A549 (cell line): ENCODE results near the gene RABGGTB. TPM values are rescaled to one million over a fixed set of nuclear protein-coding genes. Genes with fewer than 3 reads are reported as not detected.

Experiments used
- ATAC-seq, 2 experiments: fragments of 200-7000 bp in 1 of 2; fragments of >200 bp in 1 of 2; cut with Nextera tagmentation in 1 of 2; cut with Tn5 transposase in 1 of 2; 3 replicates each; pipeline versions ENCODE4 v1.8.0 to v1.9.1; 2018 to 2020; ENCODE audit warnings: mild to moderate bottlenecking in 1 of 2, moderate library complexity in 1 of 2
- CTCF ChIA-PET: fragments of 300-600 bp; sonication (Branson Sonifier 250); formaldehyde crosslinking; extraction: SDS; loops from one replicate; lab custom pipeline; 2021; ENCODE audit warnings: antibody characterized with exemption, inconsistent platforms; lab: Yijun Ruan, JAX
- POLR2A ChIA-PET: fragments of 350-600 bp; formaldehyde crosslinking; extraction: SDS; loops from one replicate; lab custom pipeline; 2021; ENCODE audit warnings: antibody characterized with exemption, inconsistent platforms; lab: Yijun Ruan, JAX
- DNase-seq, 2 experiments: peaks; one replicate each; pipeline versions ENCODE4 v3.0.0 to v3.0.0-alpha.2; 2011 to 2016; ENCODE audit warnings: low read depth in 1 of 2, low spot score in 1 of 2
- FAIRE-seq: peaks from 2 replicates; lab custom pipeline; 2011; peaks lifted over from hg19 to GRCh38; lab: Jason Lieb, UNC
- H3K27ac ChIP-seq, 2 experiments: fragments of >200 bp; sonication (Bioruptor Twin); formaldehyde crosslinking; 3 replicates each; pipeline ENCODE4 v1.5.1; 2016 to 2017
- H3K4me1 ChIP-seq: fragments of >200 bp; sonication (Bioruptor Twin); formaldehyde crosslinking; 3 replicates; pipeline ENCODE4 v1.6.1; 2016
- H3K4me2 ChIP-seq: fragments of >200 bp; sonication (Bioruptor Twin); formaldehyde crosslinking; 3 replicates; pipeline ENCODE4 v1.6.1; 2016
- H3K4me3 ChIP-seq: fragments of >200 bp; sonication (Bioruptor Twin); formaldehyde crosslinking; 3 replicates; pipeline ENCODE4 v1.5.1; 2016
- H3K9me3 ChIP-seq: fragments of >200 bp; sonication (Bioruptor Twin); formaldehyde crosslinking; 3 replicates; pipeline ENCODE4 v1.6.1; 2016
- ATOH8 ChIP-seq: fragments of 250-450 bp; sonication (Bioruptor Pico); IDR thresholded peaks from 2 replicates; pipeline ENCODE4 v1.5.0; 2020; ENCODE audit warnings: low read depth, mild to moderate bottlenecking, moderate library complexity
- BHLHE40 ChIP-seq: IDR thresholded peaks from 2 replicates; pipeline ENCODE4 v1.6.1; 2012; ENCODE audit warnings: low read depth, low read length, inconsistent platforms
- CBX2 ChIP-seq: fragments of 200-600 bp; sonication (generic); IDR thresholded peaks from 2 replicates; pipeline ENCODE4 v1.6.1; 2016; ENCODE audit warnings: low read depth, mild to moderate bottlenecking, borderline replicate concordance
- CEBPB ChIP-seq, 2 experiments: fragments of >200 bp in 1 of 2; sonication (Bioruptor Twin) in 1 of 2; formaldehyde crosslinking in 1 of 2; IDR thresholded peaks; 2 replicates each; pipeline ENCODE4 v1.6.1; 2012 to 2016
- CTCF ChIP-seq: fragments of >200 bp; sonication (Bioruptor Twin); formaldehyde crosslinking; IDR thresholded peaks from 3 replicates; pipeline ENCODE4 v1.5.1; 2016
- E2F6 ChIP-seq: IDR thresholded peaks from 2 replicates; pipeline ENCODE4 v1.6.1; 2012; ENCODE audit warnings: low read depth, borderline replicate concordance
- EHF ChIP-seq: fragments of 250-450 bp; sonication (Bioruptor Pico); IDR thresholded peaks from 2 replicates; pipeline ENCODE4 v1.5.0; 2020; ENCODE audit warnings: mild to moderate bottlenecking
- ELK1 ChIP-seq: fragments of 150-350 bp; IDR thresholded peaks from 2 replicates; pipeline ENCODE4 v1.6.1; 2014; ENCODE audit warnings: low read depth, mild to moderate bottlenecking, low read length
- EP300 ChIP-seq, 2 experiments: fragments of >200 bp; sonication (Bioruptor Twin); formaldehyde crosslinking; IDR thresholded peaks; 2 replicates in 1 of 2; 3 replicates in 1 of 2; pipeline ENCODE4 v1.6.1; 2016 to 2017
- FOSL2 ChIP-seq, 2 experiments: fragments of 450-650 bp in 1 of 2; fragments of >200 bp in 1 of 2; sonication (Bioruptor Twin) in 1 of 2; formaldehyde crosslinking; IDR thresholded peaks; 2 replicates each; pipeline versions ENCODE4 v1.5.0 to v1.6.1; 2016 to 2020; ENCODE audit warnings: mild to moderate bottlenecking in 1 of 2, moderate library complexity in 1 of 2
- FOXS1 ChIP-seq: fragments of 250-450 bp; sonication (Bioruptor Pico); IDR thresholded peaks from 2 replicates; pipeline ENCODE4 v1.5.0; 2020; ENCODE audit warnings: mild to moderate bottlenecking, moderate library complexity
- GATA3 ChIP-seq: IDR thresholded peaks from 2 replicates; pipeline ENCODE4 v1.6.1; 2012; ENCODE audit warnings: borderline replicate concordance
- HES2 ChIP-seq: fragments of >200 bp; sonication (Bioruptor Twin); formaldehyde crosslinking; IDR thresholded peaks from 2 replicates; pipeline ENCODE4 v1.6.1; 2016
- HOXA7 ChIP-seq: fragments of 250-450 bp; sonication (Bioruptor Pico); IDR thresholded peaks from 2 replicates; pipeline ENCODE4 v1.5.0; 2020; ENCODE audit warnings: mild to moderate bottlenecking, moderate library complexity
- JUN ChIP-seq, 2 experiments: fragments of >200 bp; sonication (Bioruptor Twin); formaldehyde crosslinking; IDR thresholded peaks; 2 replicates in 1 of 2; 3 replicates in 1 of 2; pipeline ENCODE4 v1.6.1; 2016 to 2017
- KDM1A ChIP-seq: fragments of 200-600 bp; sonication (generic); IDR thresholded peaks from 2 replicates; pipeline ENCODE4 v1.6.1; 2016; ENCODE audit warnings: low read depth, mild to moderate bottlenecking
- MAFK ChIP-seq: fragments of 450-650 bp; IDR thresholded peaks from 2 replicates; pipeline ENCODE4 v1.6.1; 2014; ENCODE audit not compliant: partially characterized antibody
- MAZ ChIP-seq: fragments of 150-350 bp; IDR thresholded peaks from 2 replicates; pipeline ENCODE4 v1.6.1; 2014; ENCODE audit warnings: antibody characterized with exemption, low read depth, low read length, borderline replicate concordance
- MYC ChIP-seq: IDR thresholded peaks from 2 replicates; pipeline ENCODE4 v1.6.1; 2012; ENCODE audit warnings: mild to moderate bottlenecking, inconsistent platforms, low read length, improper control_type of control experiment, borderline replicate concordance
- NFE2L2 ChIP-seq: fragments of 150-350 bp; conservative IDR thresholded peaks from 2 replicates; pipeline ENCODE4 v1.6.1; 2014; ENCODE audit warnings: low read length
- NPAS2 ChIP-seq: fragments of 250-450 bp; sonication (Bioruptor Pico); IDR thresholded peaks from 2 replicates; pipeline ENCODE4 v1.8.0; 2022; ENCODE audit warnings: mild to moderate bottlenecking, moderate library complexity, borderline replicate concordance
- NR3C1 ChIP-seq: fragments of >200 bp; sonication (Bioruptor Twin); formaldehyde crosslinking; IDR thresholded peaks from 3 replicates; pipeline ENCODE4 v1.6.1; 2017
- PBX3 ChIP-seq: IDR thresholded peaks from 2 replicates; pipeline ENCODE4 v1.6.1; 2012
- POLR2A ChIP-seq: IDR thresholded peaks from 2 replicates; pipeline ENCODE4 v1.6.1; 2012; ENCODE audit warnings: mild to moderate bottlenecking, low read length
- POLR2AphosphoS2 ChIP-seq: conservative IDR thresholded peaks from 2 replicates; pipeline ENCODE4 v1.6.1; 2012; ENCODE audit warnings: low read length, improper control_type of control experiment, inconsistent platforms
- RAD21 ChIP-seq, 2 experiments: fragments of >200 bp in 1 of 2; sonication (Bioruptor Twin) in 1 of 2; formaldehyde crosslinking in 1 of 2; IDR thresholded peaks in 1 of 2; conservative IDR thresholded peaks in 1 of 2; 2 replicates in 1 of 2; 3 replicates in 1 of 2; pipeline ENCODE4 v1.6.1; 2012 to 2018; ENCODE audit warnings: inconsistent platforms in 1 of 2
- RCOR1 ChIP-seq: fragments of 150-350 bp; IDR thresholded peaks from 2 replicates; pipeline ENCODE4 v1.6.1; 2014; ENCODE audit warnings: antibody characterized with exemption, low read length, low read depth
- RFX5 ChIP-seq: fragments of 450-650 bp; IDR thresholded peaks from 2 replicates; pipeline ENCODE4 v1.7.1; 2014; ENCODE audit warnings: antibody characterized with exemption, mild to moderate bottlenecking, moderate library complexity
- RNF2 ChIP-seq: fragments of 200-600 bp; sonication (generic); IDR thresholded peaks from 2 replicates; pipeline ENCODE4 v1.6.1; 2016; ENCODE audit warnings: low read depth, mild to moderate bottlenecking, antibody characterized with exemption, moderate library complexity, borderline replicate concordance
- SMC3 ChIP-seq: fragments of >200 bp; sonication (Bioruptor Twin); formaldehyde crosslinking; IDR thresholded peaks from 3 replicates; pipeline ENCODE4 v1.6.1; 2018; ENCODE audit warnings: inconsistent platforms
- USF2 ChIP-seq: fragments of 450-650 bp; IDR thresholded peaks from 2 replicates; pipeline ENCODE4 v1.6.1; 2014; ENCODE audit warnings: antibody characterized with exemption
- ZNF302 ChIP-seq: fragments of 250-450 bp; sonication (Bioruptor Pico); IDR thresholded peaks from 2 replicates; pipeline ENCODE4 v1.9.0; 2021; ENCODE audit warnings: inconsistent platforms, mild to moderate bottlenecking, moderate library complexity
- ZSCAN20 ChIP-seq: fragments of 250-450 bp; sonication (Bioruptor Pico); IDR thresholded peaks from 2 replicates; pipeline ENCODE4 v1.8.0; 2022; ENCODE audit warnings: mild to moderate bottlenecking, moderate library complexity
- WGBS: methylation state at CpG from one replicate; pipeline ENCODE4 v1.1.6; 2017; ENCODE audit errors: missing lambda C conversion rate; 5-methylcytosine and 5-hydroxymethylcytosine counted together
- polyA minus RNA-seq: library from RNA; depleted of rRNA, polyadenylated mRNA; stranded (reverse); fragments of >200 nt; gene quantifications from 2 replicates; pipeline ENCODE4 v1.2.3, GENCODE V29; 2011; rRNA and poly(A)+ RNA removed
- polyA plus RNA-seq, 4 experiments: library from polyadenylated mRNA; depleted of rRNA in 3 of 4; stranded (reverse); fragments of >200 nt; fragmentation: RNase III in 1 of 4; extraction: RNeasy Plus Mini Kit Qiagen cat#74134 plus additional on column Dnase treatment in 1 of 4; gene quantifications; 2 replicates in 3 of 4; 3 replicates in 1 of 4; pipeline ENCODE4 v1.2.3, GENCODE V29; 2011 to 2017

RABGGTB gene
- polyA plus RNA-seq (2011; rRNA removed) (118 and 165 TPM in 2 replicates), polyA plus RNA-seq (2017; fragmentation: RNase III; extraction: RNeasy Plus Mini Kit Qiagen cat#74134 plus additional on column Dnase treatment) (112 to 133 TPM (median 116 TPM) in 3 replicates), polyA minus RNA-seq (82.4 and 97.8 TPM in 2 replicates)
- 34.6 and 42.5 TPM in 2 replicates for polyA plus RNA-seq (2012; cell fraction: cytosol; rRNA removed)
- 48.8 and 88.1 TPM in 2 replicates for polyA plus RNA-seq (2012; cell fraction: nucleus; rRNA removed)

- ATAC-seq (peak; percentile 97), FAIRE-seq (no peak), DNase-seq (peak; percentile 64 to 94)
- Histone ChIP-seq H3K4me2 (peak within 1 kb of the TSS; percentile 97), H3K4me1 (peaks cover 23% of the 10 kb centered on the region), H3K27ac (peak within 1 kb of the TSS; percentile 81 to 90), H3K4me3 (peak within 1 kb of the TSS; percentile 60), H3K9me3 (no peaks in the 10 kb centered on the region)
- ChIA-PET CTCF (interaction anchor here (1.6 kb wide), 1 partner anchor 16 kb away, joined by 3 read pairs; no protein-coding TSS in a partner anchor), POLR2A (interaction anchor here (0.5 to 1.4 kb wide), 7 partner anchors 9 to 521 kb away, joined by 3 to 7 read pairs (median 4); partner anchors contain the start of gene MSH4)
- 2% methylated on average over 19 of the region's 28 CpGs for WGBS
- TF ChIP-seq ATOH8 (CRISPR knock-in tag) = no peak
- TF ChIP-seq RFX5 = no peak; the same call in 1 of the 2 replicates
- TF ChIP-seq HES2 = no peak
- peak; percentile 94 for TF ChIP-seq POLR2A
- TF ChIP-seq POLR2AphosphoS2 = no peak
- no peak for TF ChIP-seq ELK1
- no peak for TF ChIP-seq FOXS1 (CRISPR knock-in tag)
- TF ChIP-seq HOXA7 (CRISPR knock-in tag) = no peak
- no peak for TF ChIP-seq NFE2L2
- no peak for TF ChIP-seq RCOR1
- TF ChIP-seq CBX2 = no peak
- no peak for TF ChIP-seq MAZ
- no peak for TF ChIP-seq NPAS2
- no peak for TF ChIP-seq CEBPB (IDR thresholded peaks at IDR 0.05)
- no peak for TF ChIP-seq NR3C1
- peak; percentile 37 for TF ChIP-seq MAFK
- TF ChIP-seq USF2 = no peak
- TF ChIP-seq CTCF = no peak
- peak; percentile 37; the same call in 1 of the 2 replicates for TF ChIP-seq MYC
- TF ChIP-seq JUN (IDR thresholded peaks at IDR 0.05) = peak; percentile 83 to 97
- no peak for TF ChIP-seq EHF (CRISPR knock-in tag)
- no peak for TF ChIP-seq PBX3
- TF ChIP-seq EP300 (IDR thresholded peaks at IDR 0.05) = no peak
- TF ChIP-seq RNF2 = no peak
- no peak for TF ChIP-seq FOSL2 (IDR thresholded peaks at IDR 0.05)
- TF ChIP-seq FOSL2 (CRISPR knock-in tag; IDR thresholded peaks at IDR 0.05) = no peak
- TF ChIP-seq E2F6 = no peak
- TF ChIP-seq KDM1A = no peak
- no peak for TF ChIP-seq BHLHE40
- TF ChIP-seq ZNF302 = no peak
- TF ChIP-seq ZSCAN20 (CRISPR knock-in tag) = no peak
- no peak for TF ChIP-seq GATA3
- no peak for TF ChIP-seq SMC3
- TF ChIP-seq RAD21 (conservative IDR thresholded peaks at IDR 0.05 in 1 of 2, IDR thresholded peaks at IDR 0.05 in 1 of 2) = no peak
Measured at GRCh38 chr1:75785983-75786853, at the start of gene RABGGTB. Gene RABGGTB (plus strand): TSS chr1:75786256. CDS start chr1:75786272, 16 bp downstream.
